H9 (cell line): ENCODE data around the gene ANXA4. TPM values are rescaled to one million over a fixed set of nuclear protein-coding genes. Genes with fewer than 3 reads are reported as not detected.

ENCODE experiments used
- DNase-seq: peaks from one replicate; pipeline ENCODE4 v3.0.0-alpha.2; 2017
- H2AFZ ChIP-seq: one replicate; pipeline ENCODE4 v1.6.1; 2013; ENCODE audit warnings: mild to moderate bottlenecking, low read length, control low read depth, moderate library complexity
- H2AK5ac ChIP-seq: 2 replicates; pipeline ENCODE4 v1.6.1; 2013; ENCODE audit warnings: low read length, control low read depth, mixed read lengths; ENCODE audit not compliant: insufficient read length
- H2BK120ac ChIP-seq: one replicate; pipeline ENCODE4 v1.6.1; 2013; ENCODE audit warnings: low read depth, mild to moderate bottlenecking, low read length, control low read depth, inconsistent platforms; ENCODE audit not compliant: poor library complexity, severe bottlenecking
- H2BK12ac ChIP-seq: 2 replicates; pipeline ENCODE4 v1.6.1; 2013; ENCODE audit warnings: low read length, control low read depth, mixed read lengths, low read depth; ENCODE audit not compliant: insufficient read length
- H2BK15ac ChIP-seq: 2 replicates; pipeline ENCODE4 v1.6.1; 2013; ENCODE audit warnings: low read depth, low read length, control low read depth
- H2BK20ac ChIP-seq: one replicate; pipeline ENCODE4 v1.6.1; 2013; ENCODE audit warnings: low read depth, mild to moderate bottlenecking, low read length, control low read depth, inconsistent platforms; ENCODE audit not compliant: poor library complexity, severe bottlenecking
- H2BK5ac ChIP-seq: 2 replicates; pipeline ENCODE4 v1.6.1; 2013; ENCODE audit warnings: low read length, control low read depth, mixed read lengths; ENCODE audit not compliant: insufficient read length
- H3K14ac ChIP-seq: 2 replicates; pipeline ENCODE4 v1.6.1; 2013; ENCODE audit warnings: low read length, control low read depth; ENCODE audit not compliant: insufficient read depth
- H3K18ac ChIP-seq: 2 replicates; pipeline ENCODE4 v1.6.1; 2013; ENCODE audit warnings: low read depth, mild to moderate bottlenecking, mixed read lengths, low read length, control low read depth; ENCODE audit not compliant: insufficient read length
- H3K23ac ChIP-seq: 2 replicates; pipeline ENCODE4 v1.6.1; 2013; ENCODE audit warnings: low read length, control low read depth, mixed read lengths, low read depth; ENCODE audit not compliant: insufficient read length
- H3K23me2 ChIP-seq: 2 replicates; pipeline ENCODE4 v1.6.1; 2013; ENCODE audit warnings: low read depth, mild to moderate bottlenecking, mixed read lengths, low read length, control low read depth; ENCODE audit not compliant: insufficient read length, poor library complexity, severe bottlenecking
- H3K27ac ChIP-seq: 2 replicates; pipeline ENCODE4 v1.5.1; 2013; ENCODE audit warnings: low read length, control low read depth, mixed read lengths, low read depth; ENCODE audit not compliant: insufficient read length
- H3K27me3 ChIP-seq: 2 replicates; pipeline ENCODE4 v1.6.1; 2013; ENCODE audit warnings: low read length, control low read depth, inconsistent platforms; ENCODE audit not compliant: insufficient read depth
- H3K4ac ChIP-seq: 2 replicates; pipeline ENCODE4 v1.6.1; 2013; ENCODE audit warnings: low read depth, mild to moderate bottlenecking, control low read depth, inconsistent platforms, low read length, moderate library complexity
- H3K4me1 ChIP-seq: 2 replicates; pipeline ENCODE4 v1.6.1; 2013; ENCODE audit warnings: low read length, control low read depth, inconsistent platforms; ENCODE audit not compliant: insufficient read depth
- H3K4me2 ChIP-seq: 2 replicates; pipeline ENCODE4 v1.6.1; 2013; ENCODE audit warnings: low read length, control low read depth, mixed read lengths; ENCODE audit not compliant: insufficient read length, insufficient read depth
- H3K56ac ChIP-seq: 2 replicates; pipeline ENCODE4 v1.6.1; 2013; ENCODE audit warnings: low read depth, mild to moderate bottlenecking, mixed read lengths, low read length, control low read depth; ENCODE audit not compliant: insufficient read length
- H3K79me1 ChIP-seq: 2 replicates; pipeline ENCODE4 v1.6.1; 2013; ENCODE audit warnings: low read depth, mild to moderate bottlenecking, moderate library complexity, low read length, control low read depth, inconsistent platforms; ENCODE audit not compliant: insufficient read depth, poor library complexity, severe bottlenecking
- H3K79me2 ChIP-seq: 2 replicates; pipeline ENCODE4 v1.6.1; 2013; ENCODE audit warnings: low read length, control low read depth, inconsistent platforms; ENCODE audit not compliant: insufficient read depth
- H3K9ac ChIP-seq: 2 replicates; pipeline ENCODE4 v1.6.1; 2013; ENCODE audit warnings: low read length, control low read depth, mixed read lengths; ENCODE audit not compliant: insufficient read length; ENCODE audit errors: extremely low read depth
- H3K9me3 ChIP-seq: one replicate; pipeline ENCODE4 v1.6.1; 2013; ENCODE audit warnings: low read depth, low read length, inconsistent platforms; ENCODE audit not compliant: control insufficient read depth
- H3T11ph ChIP-seq: one replicate; pipeline ENCODE4 v1.6.1; 2013; ENCODE audit warnings: mild to moderate bottlenecking, low read length, control low read depth, inconsistent platforms
- H4K20me1 ChIP-seq: one replicate; pipeline ENCODE4 v1.6.1; 2013; ENCODE audit not compliant: control insufficient read depth, insufficient read length, insufficient read depth
- H4K5ac ChIP-seq: 2 replicates; pipeline ENCODE4 v1.6.1; 2013; ENCODE audit warnings: low read depth, mild to moderate bottlenecking, mixed read lengths, low read length, control low read depth; ENCODE audit not compliant: insufficient read length
- H4K8ac ChIP-seq: replicated peaks from 2 replicates; pipeline ENCODE4 v1.6.1; 2013; ENCODE audit warnings: low read length, control low read depth, mixed read lengths, low read depth; ENCODE audit not compliant: insufficient read length
- H4K91ac ChIP-seq: 2 replicates; pipeline ENCODE4 v1.6.1; 2013; ENCODE audit warnings: low read depth, mild to moderate bottlenecking, moderate library complexity, mixed read lengths, low read length, control low read depth; ENCODE audit not compliant: insufficient read length
- H3K27ac Mint-ChIP-seq, 3 experiments: 2 replicates in 2 of 3; 3 replicates in 1 of 3; pipeline ENCODE4 v1.8.0; 2020 to 2021; ENCODE audit warnings: mixed read lengths in 3 of 3, mild to moderate bottlenecking in 1 of 3, moderate library complexity in 1 of 3
- H3K27me3 Mint-ChIP-seq: 2 replicates; pipeline ENCODE4 v1.8.0; 2021; ENCODE audit warnings: low read depth, mild to moderate bottlenecking, moderate library complexity, mixed read lengths
- H3K36me3 Mint-ChIP-seq, 3 experiments: 2 replicates in 2 of 3; 3 replicates in 1 of 3; pipeline ENCODE4 v1.8.0; 2020 to 2021; ENCODE audit warnings: low read depth in 3 of 3, mixed read lengths in 3 of 3; ENCODE audit not compliant: insufficient read depth in 1 of 3
- H3K4me1 Mint-ChIP-seq, 2 experiments: 2 replicates each; pipeline ENCODE4 v1.8.0; 2020; ENCODE audit warnings: mixed read lengths in 2 of 2
- H3K4me3 Mint-ChIP-seq, 2 experiments: 2 replicates in 1 of 2; 3 replicates in 1 of 2; pipeline ENCODE4 v1.8.0; 2020 to 2021; ENCODE audit warnings: mild to moderate bottlenecking in 2 of 2, mixed read lengths in 2 of 2, moderate library complexity in 1 of 2
- H3K9me3 Mint-ChIP-seq, 2 experiments: 2 replicates in 1 of 2; 3 replicates in 1 of 2; pipeline ENCODE4 v1.8.0; 2020; ENCODE audit warnings: mild to moderate bottlenecking in 2 of 2, mixed read lengths in 2 of 2, moderate library complexity in 1 of 2
- CTCF ChIP-seq: fragments of 200-600 bp; sonication (generic); conservative IDR thresholded peaks from 3 replicates; pipeline ENCODE4 v1.8.0; 2021; ENCODE audit warnings: antibody characterized with exemption, mild to moderate bottlenecking
- WGBS: extraction: QIAGEN DNeasy Blood & Tissue Kit; methylation state at CpG from one replicate; pipeline ENCODE4 v1.1.7; 2013; ENCODE audit warnings: missing lambda C conversion rate, low lambda C conversion rate, mixed read lengths; ENCODE audit not compliant: insufficient read length; ENCODE audit errors: extremely low coverage; 5-methylcytosine and 5-hydroxymethylcytosine counted together
- total RNA-seq: library from RNA; stranded (reverse); gene quantifications from 2 replicates; pipeline ENCODE4 v1.2.1, GENCODE V29; 2021

ANXA4 gene
- total RNA-seq, 1 experiment from 2014 or later, result 14.4 TPM

- Histone ChIP-seq H3K23me2 (no peaks in the 10 kb centered on the region), H2AK5ac (no peak overlapping the region), H3K14ac (no peak overlapping the region), H3K4me2 (peak overlapping the region; percentile 30), H2BK5ac (no peak overlapping the region), H3K4me1 (peaks cover 27% of the 10 kb centered on the region), H4K5ac (no peak overlapping the region), H2BK12ac (no peak overlapping the region), H2AFZ (no peak overlapping the region), H3K27ac (no peak overlapping the region), H3K23ac (no peak overlapping the region), H2BK120ac (no peak overlapping the region), H2BK15ac (no peak overlapping the region), H3K79me2 (no peaks in the 10 kb centered on the region), H3T11ph (no peak overlapping the region), H3K4ac (no peak overlapping the region), H2BK20ac (no peak overlapping the region), H4K91ac (no peak overlapping the region), H3K56ac (no peak overlapping the region), H3K18ac (no peak overlapping the region), H4K8ac (no peak overlapping the region), H3K9ac (no peak overlapping the region), H3K9me3 (no peaks in the 10 kb centered on the region), H4K20me1 (peaks cover 2% of the 10 kb centered on the region), H3K27me3 (no peaks in the 10 kb centered on the region), H3K79me1 (no peaks in the 10 kb centered on the region)
- Mint-ChIP-seq H3K36me3 (no peaks in the 10 kb centered on the region; a peak in 2 of 7 replicates), H3K4me3 (no peak overlapping the region; a peak in 2 of 5 replicates), H3K4me1 (peaks cover 52 to 59% of the 10 kb centered on the region in 2 experiments), H3K27me3 (peaks cover 20% of the 10 kb centered on the region), H3K27ac (peak overlapping the region; percentile 10 to 89 (median 88); a peak in 4 of 7 replicates), H3K9me3 (no peaks in the 10 kb centered on the region; a peak in 3 of 5 replicates)
- peak; percentile 46 for DNase-seq
- TF ChIP-seq CTCF, result no peak
- no CpG with 5 or more reads among the region's 2 CpGs for WGBS
These were observed 24.1 kb upstream of the ANXA4 start for GRCh38 chr2:69717861-69718273.
